ENCODE measurements around the gene ATP2C2. TPM values are rescaled to one million over a fixed set of nuclear protein-coding genes. Genes with fewer than 3 reads are reported as not detected.

ATP2C2 gene
- total RNA-seq, 1 experiment from 2014 or later, result not detected

- H3K36me3 Mint-ChIP-seq (ENCODE audit: insufficient read depth, unreplicated experiment), result no peaks in the 10 kb centered on the region
- no peaks in the 10 kb centered on the region for H3K9me3 Mint-ChIP-seq (ENCODE audit: unreplicated experiment)
- intact Hi-C loops (cut with micrococcal nuclease), result no loop called here
- ChIA-PET POLR2A (no interaction called here), CTCF (no interaction called here)
- peaks cover 24% of the 10 kb centered on the region for H3K27me3 Mint-ChIP-seq (ENCODE audit: insufficient read depth, unreplicated experiment)
- TF ChIP-seq, protein P1, sequence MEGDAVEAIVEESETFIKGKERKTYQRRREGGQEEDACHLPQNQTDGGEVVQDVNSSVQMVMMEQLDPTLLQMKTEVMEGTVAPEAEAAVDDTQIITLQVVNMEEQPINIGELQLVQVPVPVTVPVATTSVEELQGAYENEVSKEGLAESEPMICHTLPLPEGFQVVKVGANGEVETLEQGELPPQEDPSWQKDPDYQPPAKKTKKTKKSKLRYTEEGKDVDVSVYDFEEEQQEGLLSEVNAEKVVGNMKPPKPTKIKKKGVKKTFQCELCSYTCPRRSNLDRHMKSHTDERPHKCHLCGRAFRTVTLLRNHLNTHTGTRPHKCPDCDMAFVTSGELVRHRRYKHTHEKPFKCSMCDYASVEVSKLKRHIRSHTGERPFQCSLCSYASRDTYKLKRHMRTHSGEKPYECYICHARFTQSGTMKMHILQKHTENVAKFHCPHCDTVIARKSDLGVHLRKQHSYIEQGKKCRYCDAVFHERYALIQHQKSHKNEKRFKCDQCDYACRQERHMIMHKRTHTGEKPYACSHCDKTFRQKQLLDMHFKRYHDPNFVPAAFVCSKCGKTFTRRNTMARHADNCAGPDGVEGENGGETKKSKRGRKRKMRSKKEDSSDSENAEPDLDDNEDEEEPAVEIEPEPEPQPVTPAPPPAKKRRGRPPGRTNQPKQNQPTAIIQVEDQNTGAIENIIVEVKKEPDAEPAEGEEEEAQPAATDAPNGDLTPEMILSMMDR (IDR thresholded peaks at IDR 0.05; ENCODE audit: unreplicated experiment), result no peak
- no TSS peak for BruUV-seq (replicated peaks)
- peaks cover 10% of the 10 kb centered on the region for H3K4me1 Mint-ChIP-seq (ENCODE audit: insufficient read depth, unreplicated experiment)
- no peak overlapping the region for H3K27ac Mint-ChIP-seq (ENCODE audit: low read depth, unreplicated experiment)
- DNase-seq (ENCODE audit: unreplicated experiment), result no peak
- H3K4me3 Mint-ChIP-seq (ENCODE audit: unreplicated experiment), result no peak overlapping the region
Measured at GRCh38 chr16:84351630-84352029, 16.7 kb upstream of the ATP2C2 start.

- Mint-ChIP-seq H3K4me1 (ENCODE audit: insufficient read depth, unreplicated experiment) (peaks cover 23% of the 10 kb centered on the region), H3K9me3 (ENCODE audit: unreplicated experiment) (no peaks in the 10 kb centered on the region), H3K27me3 (ENCODE audit: insufficient read depth, unreplicated experiment) (peaks cover 12% of the 10 kb centered on the region), H3K27ac (ENCODE audit: low read depth, unreplicated experiment) (no peak overlapping the region), H3K4me3 (ENCODE audit: unreplicated experiment) (no peak overlapping the region), H3K36me3 (ENCODE audit: insufficient read depth, unreplicated experiment) (no peaks in the 10 kb centered on the region)
- TF ChIP-seq, protein P1 (IDR thresholded peaks at IDR 0.05; ENCODE audit: unreplicated experiment), result no peak
- ChIA-PET CTCF (no interaction called here), POLR2A (interaction anchor here (1.1 kb wide), 1 partner anchor 9 kb away, joined by 3 read pairs; no protein-coding TSS in a partner anchor)
- intact Hi-C loops (cut with micrococcal nuclease), result no loop called here
- no TSS peak for BruUV-seq (replicated peaks)
- peak; percentile 81 for DNase-seq (ENCODE audit: unreplicated experiment)
Measured at GRCh38 chr16:84354306-84354705, 14.0 kb upstream of the ATP2C2 start.

DNA sequence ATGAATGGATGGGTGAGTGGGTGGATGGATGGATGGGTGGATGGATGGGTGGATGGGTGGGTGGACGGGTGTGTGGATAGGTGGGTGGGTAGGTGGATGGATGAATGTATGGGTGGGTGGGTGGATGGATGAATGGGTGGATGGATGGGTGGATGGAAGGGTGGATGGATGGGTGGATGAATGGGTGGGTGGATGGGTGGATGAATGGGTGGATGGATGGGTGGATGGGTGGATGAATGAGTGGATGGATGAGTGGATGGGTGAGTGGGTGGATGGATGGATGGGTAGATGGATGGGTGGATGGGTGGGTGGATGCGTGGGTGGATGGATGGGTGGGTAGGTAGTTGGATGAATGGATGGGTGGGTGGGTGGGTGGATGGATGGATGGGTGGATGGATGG is 13.2 kb upstream of the ATP2C2 start:
- intact Hi-C loops (cut with micrococcal nuclease), result no loop called here
- CTCF ChIA-PET, result interaction anchor here (0.6 kb wide), 1 partner anchor 1417 kb away, joined by 3 read pairs; no protein-coding TSS in a partner anchor
- H3K27me3 Mint-ChIP-seq (ENCODE audit: insufficient read depth, unreplicated experiment), result peaks cover 3% of the 10 kb centered on the region
- no peak overlapping the region for H3K27ac Mint-ChIP-seq (ENCODE audit: low read depth, unreplicated experiment)
- POLR2A ChIA-PET, result no interaction called here
- H3K4me3 Mint-ChIP-seq (ENCODE audit: unreplicated experiment), result no peak overlapping the region
- H3K4me1 Mint-ChIP-seq (ENCODE audit: insufficient read depth, unreplicated experiment), result peaks cover 24% of the 10 kb centered on the region
- no peak for DNase-seq (ENCODE audit: unreplicated experiment)
- TF ChIP-seq, protein P1 (IDR thresholded peaks at IDR 0.05; ENCODE audit: unreplicated experiment), result no peak
- no peaks in the 10 kb centered on the region for H3K9me3 Mint-ChIP-seq (ENCODE audit: unreplicated experiment)
- BruUV-seq (replicated peaks), result no TSS peak
- no peaks in the 10 kb centered on the region for H3K36me3 Mint-ChIP-seq (ENCODE audit: insufficient read depth, unreplicated experiment)

DNA sequence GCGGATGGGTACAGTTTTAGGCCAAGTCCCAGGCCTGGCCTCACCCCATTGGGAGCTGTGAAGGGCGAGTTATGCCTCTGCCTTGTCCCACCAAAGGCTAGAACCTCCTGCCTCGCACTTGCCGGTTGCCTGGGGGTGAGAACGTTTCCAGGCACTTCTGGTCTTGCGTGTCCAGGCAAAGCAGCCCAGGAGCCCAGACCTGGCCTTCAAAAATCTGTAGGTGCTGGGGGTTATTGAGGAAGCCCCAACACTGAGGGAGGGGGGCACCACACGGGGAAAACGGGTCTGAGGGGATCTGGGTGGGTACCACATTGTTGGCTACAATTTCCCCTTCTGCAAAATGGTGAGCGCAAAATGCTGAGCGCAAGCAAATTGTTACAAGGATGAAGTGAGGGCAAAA is 12.2 kb upstream of the ATP2C2 start:
- TF ChIP-seq, protein P1 (IDR thresholded peaks at IDR 0.05; ENCODE audit: unreplicated experiment), result no peak
- DNase-seq (ENCODE audit: unreplicated experiment), result no peak
- CTCF ChIA-PET, result interaction anchor here (0.7 to 1.5 kb wide), 3 partner anchors 18 to 79 kb away, joined by 3 to 4 read pairs (median 3); no protein-coding TSS in a partner anchor
- H3K27me3 Mint-ChIP-seq (ENCODE audit: insufficient read depth, unreplicated experiment), result no peaks in the 10 kb centered on the region
- no peaks in the 10 kb centered on the region for H3K36me3 Mint-ChIP-seq (ENCODE audit: insufficient read depth, unreplicated experiment)
- peaks cover 31% of the 10 kb centered on the region for H3K4me1 Mint-ChIP-seq (ENCODE audit: insufficient read depth, unreplicated experiment)
- H3K27ac Mint-ChIP-seq (ENCODE audit: low read depth, unreplicated experiment), result no peak overlapping the region
- H3K4me3 Mint-ChIP-seq (ENCODE audit: unreplicated experiment), result no peak overlapping the region
- no TSS peak for BruUV-seq (replicated peaks)
- H3K9me3 Mint-ChIP-seq (ENCODE audit: unreplicated experiment), result no peaks in the 10 kb centered on the region
- POLR2A ChIA-PET, result interaction anchor here (1.0 kb wide), 1 partner anchor 98 kb away, joined by 3 read pairs; no protein-coding TSS in a partner anchor
- intact Hi-C loops (cut with micrococcal nuclease), result no loop called here

All from MCF 10A (cell line).